ENCODE measurements around the gene SPATA9. TPM values are rescaled to one million over a fixed set of nuclear protein-coding genes. Genes with fewer than 3 reads are reported as not detected.

The SPATA9 gene
- total RNA-seq, 3 donors from 2014 or later = 0.38 to 1.2 (median 0.39) TPM

DNA sequence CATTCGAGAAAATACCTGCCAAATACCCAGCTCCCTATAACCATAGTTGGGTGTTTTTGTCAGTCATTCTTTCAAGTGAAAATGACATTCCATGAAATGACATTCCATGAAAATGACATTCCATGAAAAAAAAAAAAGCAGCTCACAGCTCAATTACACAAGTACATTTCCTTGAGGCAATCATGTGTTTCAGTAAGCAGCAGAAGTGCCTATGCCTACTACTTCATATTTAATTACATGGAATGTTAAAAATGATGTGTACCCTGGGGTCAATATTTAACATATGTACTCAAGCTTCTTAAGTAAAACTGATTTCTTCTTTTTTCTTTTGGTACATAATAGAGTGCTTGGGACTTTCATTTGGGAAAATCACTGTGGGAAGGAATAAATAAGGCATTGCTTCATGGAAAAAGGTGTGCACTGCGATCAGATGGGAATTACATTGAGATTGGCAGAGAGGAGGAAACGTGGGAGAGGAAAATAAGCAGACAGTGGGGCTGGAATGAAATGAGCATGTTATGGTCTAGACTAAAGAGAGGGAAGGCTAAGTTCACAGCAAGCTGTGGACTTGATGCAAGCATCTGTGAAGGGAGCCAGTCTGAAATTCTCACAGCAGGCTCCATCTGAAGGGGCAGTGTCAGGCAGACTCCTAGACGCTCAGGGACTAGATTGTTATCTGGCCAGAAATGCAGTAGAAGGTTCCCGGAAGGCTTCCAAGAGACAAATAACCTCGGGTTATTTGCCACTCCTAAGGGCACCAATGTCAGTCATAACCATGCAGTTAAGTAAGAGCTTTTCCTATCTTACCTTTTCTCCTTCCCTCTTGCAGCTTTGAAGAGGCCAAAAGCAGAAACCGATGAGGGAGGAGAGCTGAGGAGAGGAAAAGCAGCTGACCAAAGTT, 15.2 kb upstream of the SPATA9 start:
- ATAC-seq (no peak), DNase-seq (no peak)
- TF ChIP-seq CTCF (IDR thresholded peaks at IDR 0.05) = no peak
- H3K36me3 ChIP-seq (ENCODE audit: low read depth) = no peaks in the 10 kb centered on the region
- intact Hi-C loops (cut with DNase I, micrococcal nuclease) = no loop called here
- no peaks in the 10 kb centered on the region for H3K9me3 ChIP-seq
- H3K4me1 ChIP-seq (ENCODE audit: low read depth) = no peaks in the 10 kb centered on the region
- H3K4me3 ChIP-seq = no peak overlapping the region

DNA sequence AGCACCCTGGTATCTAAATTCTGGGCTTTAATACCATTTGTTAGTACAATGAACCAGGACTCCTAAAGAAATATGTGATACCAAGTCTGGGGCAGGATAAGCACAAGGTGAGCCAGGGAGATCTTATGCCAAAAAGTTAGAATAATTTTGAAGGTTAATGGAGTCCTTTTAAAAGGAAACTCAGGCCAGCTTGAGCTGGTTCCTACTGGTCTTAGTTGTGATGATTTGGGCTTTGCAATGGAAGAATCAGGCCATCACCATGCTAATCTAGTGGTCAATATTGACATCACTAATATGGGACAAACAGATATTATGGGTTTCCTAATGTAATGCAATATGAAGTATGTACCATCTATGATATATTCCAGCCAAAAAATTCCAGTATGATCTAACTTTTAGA, 7.5 kb upstream of the SPATA9 start:
- no peaks in the 10 kb centered on the region for H3K9me3 ChIP-seq
- ATAC-seq (no peak), DNase-seq (no peak)
- no peak for TF ChIP-seq CTCF (IDR thresholded peaks at IDR 0.05)
- intact Hi-C loops (cut with DNase I, micrococcal nuclease) = no loop called here
- H3K4me3 ChIP-seq = no peak overlapping the region
- no peaks in the 10 kb centered on the region for H3K36me3 ChIP-seq (ENCODE audit: low read depth)
- H3K4me1 ChIP-seq (ENCODE audit: low read depth) = no peaks in the 10 kb centered on the region

DNA sequence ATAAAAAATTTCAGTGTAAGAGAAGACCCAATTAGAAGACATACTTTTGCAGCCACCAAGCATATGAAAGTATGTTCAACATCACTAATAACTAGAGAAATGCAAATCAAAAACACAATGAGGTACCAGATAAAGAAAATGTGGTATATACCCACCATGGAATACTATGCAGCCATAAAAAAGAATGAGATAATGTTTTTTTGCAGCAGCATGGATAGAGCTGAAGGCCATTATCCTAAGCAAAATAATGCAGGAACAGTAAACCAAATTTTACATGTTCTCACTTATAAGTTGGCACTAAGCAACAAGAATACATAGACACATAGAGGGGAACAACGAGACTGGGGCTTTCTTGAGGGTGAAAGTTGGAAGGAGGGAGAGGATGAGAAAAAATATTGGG, 6.9 kb upstream of the SPATA9 start:
- DNase-seq (no peak), ATAC-seq (no peak)
- intact Hi-C loops (cut with DNase I, micrococcal nuclease) = no loop called here
- Histone ChIP-seq H3K36me3 (ENCODE audit: low read depth) (no peaks in the 10 kb centered on the region), H3K4me3 (no peak overlapping the region), H3K9me3 (no peaks in the 10 kb centered on the region), H3K4me1 (ENCODE audit: low read depth) (no peaks in the 10 kb centered on the region)
- TF ChIP-seq CTCF (IDR thresholded peaks at IDR 0.05) = no peak

DNA sequence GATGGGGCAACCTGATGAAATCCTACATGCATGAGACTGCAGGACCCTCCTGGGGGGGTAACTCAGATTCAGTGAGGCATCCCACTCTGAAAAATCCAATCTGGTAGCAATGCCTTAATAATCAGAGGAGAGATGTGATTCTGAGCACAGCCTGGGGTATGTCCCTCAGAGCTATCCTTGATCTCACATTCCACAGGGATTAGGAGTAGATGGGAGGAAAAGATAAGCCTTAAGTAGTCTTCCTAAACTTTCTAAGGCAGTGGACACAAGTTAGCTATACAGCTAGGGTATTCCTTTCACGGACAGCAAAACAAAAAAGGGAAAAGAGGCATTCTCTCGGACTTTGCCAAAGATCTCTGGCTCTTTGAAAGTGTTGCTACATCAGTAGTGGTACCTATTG, 3.9 kb upstream of the SPATA9 start:
- intact Hi-C loops (cut with DNase I, micrococcal nuclease) = no loop called here
- Histone ChIP-seq H3K4me3 (no peak overlapping the region), H3K36me3 (ENCODE audit: low read depth) (no peaks in the 10 kb centered on the region), H3K9me3 (no peaks in the 10 kb centered on the region), H3K4me1 (ENCODE audit: low read depth) (no peaks in the 10 kb centered on the region)
- ATAC-seq (no peak), DNase-seq (no peak)
- no peak for TF ChIP-seq CTCF (IDR thresholded peaks at IDR 0.05)

DNA sequence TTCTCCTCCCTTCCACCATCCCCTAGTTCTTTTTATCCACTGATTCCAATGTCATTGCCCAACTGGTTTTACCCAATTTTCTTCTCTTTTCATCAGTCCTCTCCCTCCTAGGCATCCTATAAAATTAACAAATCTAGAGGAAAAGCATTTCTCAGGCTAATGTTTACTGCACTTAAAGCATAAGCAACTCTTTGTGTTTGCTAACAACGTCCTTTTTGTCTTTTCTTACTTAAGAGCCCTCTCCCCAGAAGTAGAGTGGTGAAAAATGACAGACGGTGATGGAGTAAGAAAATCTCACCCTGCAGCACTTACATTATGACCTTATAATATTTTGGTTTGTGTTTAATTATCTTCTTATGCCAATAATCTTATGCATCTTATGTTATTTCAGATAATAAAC, 1.6 kb upstream of the SPATA9 start:
- no peak for DNase-seq
- Histone ChIP-seq H3K4me1 (ENCODE audit: low read depth) (no peaks in the 10 kb centered on the region), H3K36me3 (ENCODE audit: low read depth) (no peaks in the 10 kb centered on the region), H3K4me3 (no peak overlapping the region), H3K9me3 (no peaks in the 10 kb centered on the region)
- intact Hi-C loops (cut with DNase I, micrococcal nuclease) = no loop called here
- no peak for TF ChIP-seq CTCF (IDR thresholded peaks at IDR 0.05)
- ATAC-seq = no peak

Data from mucosa of descending colon (tissue), 3 donors.